ENCODE results near the gene PHKB.
"Not testable (repeated sequence)": the region's sequence is repeated elsewhere in the genome, so short reads cannot be mapped to it uniquely, and the experiment has no call there.

PHKB gene

GRCh38 chr16:47470211-47470610 is 9.1 kb downstream of the PHKB start:
- DNase-seq, result no peak

GRCh38 chr16:47470810-47471209 is 9.7 kb downstream of the PHKB start:
- DNase-seq, result no peak

- DNase-seq, result not testable (repeated sequence)
These were observed 11.9 kb downstream of the PHKB start for GRCh38 chr16:47473004-47473403.

GRCh38 chr16:47473792-47474191 is 12.7 kb downstream of the PHKB start:
- no peak for DNase-seq

- peak; percentile 35 for DNase-seq
These were observed 14.7 kb downstream of the PHKB start for GRCh38 chr16:47475786-47476185.

- no peak for DNase-seq
These were observed 15.7 kb downstream of the PHKB start for GRCh38 chr16:47476654-47477345.

- DNase-seq, result peak; percentile 41
These were observed 16.5 kb downstream of the PHKB start for GRCh38 chr16:47477679-47478078.

- DNase-seq, result no peak
These were observed 19.3 kb downstream of the PHKB start for GRCh38 chr16:47480410-47480809.

- DNase-seq, result no peak
These were observed 20.7 kb downstream of the PHKB start for GRCh38 chr16:47481698-47482374.

GRCh38 chr16:47483616-47484015 is 22.5 kb downstream of the PHKB start:
- no peak for DNase-seq

GRCh38 chr16:47486856-47487255 is 25.7 kb downstream of the PHKB start:
- no peak for DNase-seq

- no peak for DNase-seq
These were observed 26.9 kb downstream of the PHKB start for GRCh38 chr16:47488051-47488450.

- no peak for DNase-seq
These were observed 29.3 kb downstream of the PHKB start for GRCh38 chr16:47490471-47490870.

- DNase-seq, result no peak
These were observed 30.9 kb downstream of the PHKB start for GRCh38 chr16:47492036-47492427.

GRCh38 chr16:47492428-47493377 is 31.6 kb downstream of the PHKB start:
- peak; percentile 61 for DNase-seq

- no peak for DNase-seq
These were observed 32.5 kb downstream of the PHKB start for GRCh38 chr16:47493381-47494337.

GRCh38 chr16:47499080-47499699 is 38.1 kb downstream of the PHKB start:
- no peak for DNase-seq

GRCh38 chr16:47499700-47500264 is 38.7 kb downstream of the PHKB start:
- DNase-seq, result no peak

- peak; percentile 33 for DNase-seq
These were observed 42.8 kb downstream of the PHKB start for GRCh38 chr16:47503936-47504335.

GRCh38 chr16:47504599-47504998 is 43.5 kb downstream of the PHKB start:
- DNase-seq, result no peak

- DNase-seq, result no peak
These were observed 45.7 kb downstream of the PHKB start for GRCh38 chr16:47506800-47507199.
